Gastrocnemius medialis (tissue), 4 donors: ENCODE measurements around the gene TEX54.

Experiments
- CTCF ChIP-seq, 5 experiments: fragments of 450-650 bp in 3 of 5; fragments of 200-600 bp in 2 of 5; sonication (generic) in 2 of 5; IDR thresholded peaks in 4 of 5; conservative IDR thresholded peaks in 1 of 5; 1 replicate in 4 of 5; 2 replicates in 1 of 5; pipeline ENCODE4 v1.5.1; 2016 to 2019; ENCODE audit warnings: antibody characterized with exemption in 5 of 5, mild to moderate bottlenecking in 3 of 5, moderate library complexity in 3 of 5
- POLR2A ChIP-seq, 2 donors: fragments of 450-650 bp; IDR thresholded peaks; one replicate each; pipeline ENCODE4 v1.6.1; 2017; ENCODE audit warnings: antibody characterized with exemption in 2 of 2, mild to moderate bottlenecking in 2 of 2, moderate library complexity in 2 of 2

GRCh38 chr11:62823677-62824076, 9.0 kb downstream of the TEX54 start:
- TF ChIP-seq CTCF (IDR thresholded peaks at IDR 0.05 in 4 of 5, conservative IDR thresholded peaks at IDR 0.05 in 1 of 5), result no peak
- TF ChIP-seq POLR2A (IDR thresholded peaks at IDR 0.05), result no peak
